Lung microvascular endothelial cell (primary cell): Measurements from ENCODE around the gene SPR. TPM values are rescaled to one million over a fixed set of nuclear protein-coding genes. Genes with fewer than 3 reads are reported as not detected.
A peak's percentile ranks its signal among the peaks of the same experiment; 100 is the strongest.

Experiments used
- DNase-seq, 2 donors: peaks; one replicate each; pipeline versions ENCODE4 v3.0.0 to v3.0.0-alpha.2; 2010; ENCODE audit warnings: low read depth in 2 of 2
- total RNA-seq: library from RNA; depleted of rRNA; stranded (reverse); fragments of >200 nt; gene quantifications from 2 replicates; pipeline ENCODE4 v1.2.1, GENCODE V29; 2014

Gene SPR
- total RNA-seq, result 37.7 and 51.6 TPM in 2 replicates

GRCh38 chr2:72887032-72887739 is at the start of gene SPR:
TSS of gene SPR (plus strand) at chr2:72887408. CDS start at chr2:72887433, 25 bp downstream.
- peak; percentile 68 to 77 for DNase-seq

- no peak for DNase-seq
Observed at GRCh38 chr2:72840066-72840465, 47.1 kb upstream of the SPR start.

DNA sequence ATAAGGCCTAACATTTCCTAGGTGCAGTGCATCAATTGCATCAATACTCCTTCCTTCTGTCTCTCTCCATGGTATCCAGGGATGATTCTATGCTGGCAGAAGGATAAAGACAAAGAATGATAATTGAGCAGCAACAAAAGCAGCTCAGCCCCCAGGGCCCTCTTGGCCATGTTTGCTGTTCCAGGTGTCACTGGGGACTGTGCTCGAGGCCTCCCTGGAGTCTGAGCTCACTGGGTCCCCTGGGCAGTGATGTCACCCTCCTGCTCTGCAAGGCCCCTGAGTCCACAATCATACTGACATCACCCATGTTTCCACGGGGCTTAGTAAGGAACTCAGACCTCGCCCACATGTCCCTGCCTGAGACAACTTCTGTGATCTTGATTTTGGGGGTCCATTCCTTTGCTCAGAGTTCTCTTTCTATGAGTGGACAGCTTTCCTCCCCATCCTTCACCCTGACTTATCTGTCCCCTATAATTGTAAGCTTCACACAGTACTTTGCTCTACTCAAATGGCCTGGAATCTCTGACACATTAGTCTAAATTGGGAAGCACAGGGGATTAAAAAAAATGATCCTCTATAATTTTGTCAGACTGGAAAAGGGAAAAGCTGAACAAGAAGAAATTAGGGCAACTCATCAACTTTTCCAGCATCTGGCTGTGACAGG is 45.6 kb upstream of the SPR start:
- no peak for DNase-seq

DNA sequence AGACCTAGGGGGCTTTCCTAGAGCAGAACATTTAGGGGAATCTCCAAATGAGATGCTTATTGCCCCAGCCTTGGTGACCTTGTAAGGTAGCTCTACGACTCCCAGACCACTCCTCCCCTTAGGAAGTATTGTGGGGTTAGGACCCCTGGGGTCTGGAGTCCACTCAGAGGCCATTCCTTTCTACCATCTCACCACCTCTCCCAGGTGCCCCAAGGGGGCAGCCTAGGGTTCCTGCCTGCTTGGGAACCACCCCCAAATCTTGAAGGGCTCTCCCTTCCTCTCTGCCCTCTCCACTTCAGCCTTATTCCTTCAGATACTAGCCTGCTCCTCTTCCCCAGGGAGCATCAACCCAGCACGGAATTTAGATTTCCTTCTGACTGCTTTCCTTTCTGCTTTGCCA is 43.9 kb upstream of the SPR start:
- no peak for DNase-seq

- no peak for DNase-seq
Observed at GRCh38 chr2:72846171-72847095, 40.8 kb upstream of the SPR start.

DNA sequence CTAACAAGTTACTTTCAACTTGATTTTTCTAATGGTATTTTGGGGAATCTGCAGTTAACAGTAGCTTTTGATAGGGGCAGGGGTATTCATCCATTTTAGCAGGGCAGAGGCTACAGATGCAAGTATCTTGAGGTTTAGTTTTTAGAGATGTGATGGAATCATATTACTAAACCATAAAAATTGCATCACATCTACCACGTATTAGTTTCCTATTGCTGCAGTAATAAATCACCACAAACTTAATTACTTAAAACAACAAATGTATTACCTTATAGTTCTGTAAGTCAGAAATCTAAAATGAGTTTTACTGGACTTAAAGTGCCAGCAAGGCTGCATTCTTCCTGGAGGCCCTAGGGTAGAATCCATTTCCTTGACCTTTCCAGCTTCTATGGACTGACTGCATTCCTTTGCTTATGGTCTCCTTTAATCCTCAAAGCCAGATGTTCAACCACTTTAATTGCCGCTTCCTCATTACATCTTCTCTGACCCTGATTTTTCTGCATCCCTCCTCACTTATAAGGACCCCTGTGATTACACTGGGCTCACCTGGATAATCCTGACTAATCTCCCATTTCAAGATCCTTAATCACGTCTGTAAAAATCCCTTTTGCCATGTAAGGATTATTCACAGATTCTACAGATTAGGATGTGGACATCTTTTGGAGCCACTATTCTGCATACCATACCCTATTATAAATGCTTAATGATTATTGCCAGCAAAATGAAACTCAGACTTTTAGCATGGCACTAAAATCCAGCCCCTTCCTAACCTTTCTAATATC is 39.5 kb upstream of the SPR start:
- no peak for DNase-seq

DNA sequence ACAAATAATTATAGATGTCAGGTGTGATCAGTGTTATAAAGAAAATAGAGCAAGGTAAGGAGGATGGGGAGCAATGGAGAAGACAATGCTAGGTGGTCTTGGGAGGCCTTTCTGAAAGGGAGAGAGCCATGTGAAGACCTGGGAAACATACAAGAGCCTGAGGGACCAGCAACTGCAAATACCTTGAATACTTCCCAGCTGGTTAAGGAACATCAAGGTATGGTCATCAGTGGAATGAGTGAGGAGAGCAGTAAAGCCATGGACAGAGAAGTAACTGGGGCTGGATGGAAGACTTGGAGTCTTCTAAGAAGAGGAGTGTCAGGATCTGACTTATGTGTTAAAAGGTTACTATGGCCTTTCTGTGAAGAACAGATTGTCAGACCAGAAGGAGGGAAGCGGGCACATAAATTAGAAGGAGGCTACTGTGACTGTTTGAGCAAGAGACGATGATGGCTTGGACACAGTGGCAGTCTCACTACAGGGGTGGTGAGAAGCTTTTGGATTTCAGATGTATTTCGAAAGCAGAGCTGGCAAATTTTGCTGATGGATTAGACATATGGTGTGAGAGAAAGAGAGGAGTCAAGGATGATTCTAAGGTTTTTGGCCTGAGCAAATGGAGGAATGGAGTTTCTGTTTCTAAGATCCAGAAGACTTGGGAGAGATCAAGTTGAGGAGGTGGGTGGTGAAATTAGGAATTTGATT is 38.6 kb upstream of the SPR start:
- DNase-seq, result no peak

- DNase-seq, result no peak
Observed at GRCh38 chr2:72849138-72849462, 38.1 kb upstream of the SPR start.

- no peak for DNase-seq
Observed at GRCh38 chr2:72851333-72851732, 35.9 kb upstream of the SPR start.

DNA sequence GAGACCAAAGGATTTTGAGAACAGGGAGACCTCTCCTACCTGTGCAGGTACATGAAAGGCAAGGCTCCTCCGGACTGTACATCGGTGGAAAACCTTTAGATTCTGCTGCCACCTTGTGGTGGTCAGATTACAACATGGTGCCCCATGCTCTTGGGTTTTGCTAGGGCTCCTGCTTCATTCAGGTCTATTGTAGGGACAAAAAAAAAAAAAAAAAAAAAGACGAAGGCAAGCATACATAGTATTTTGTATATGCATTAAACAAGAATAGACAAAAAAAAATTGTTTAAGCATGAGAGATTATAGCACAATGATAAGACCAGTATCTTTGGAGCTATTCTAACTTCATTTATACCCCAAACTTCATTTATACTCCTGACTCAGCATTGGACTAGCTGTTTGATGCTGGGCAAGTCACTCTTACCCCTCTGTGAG is 27.4 kb upstream of the SPR start:
- DNase-seq, result peak; percentile 69 to 83

GRCh38 chr2:72862239-72862988 is 24.8 kb upstream of the SPR start:
- DNase-seq, result peak; percentile 83 to 90

GRCh38 chr2:72863046-72863445 is 24.2 kb upstream of the SPR start:
- DNase-seq, result no peak

- peak in 1 of 2 donors; percentile 54 for DNase-seq
Observed at GRCh38 chr2:72864500-72864899, 22.7 kb upstream of the SPR start.

DNA sequence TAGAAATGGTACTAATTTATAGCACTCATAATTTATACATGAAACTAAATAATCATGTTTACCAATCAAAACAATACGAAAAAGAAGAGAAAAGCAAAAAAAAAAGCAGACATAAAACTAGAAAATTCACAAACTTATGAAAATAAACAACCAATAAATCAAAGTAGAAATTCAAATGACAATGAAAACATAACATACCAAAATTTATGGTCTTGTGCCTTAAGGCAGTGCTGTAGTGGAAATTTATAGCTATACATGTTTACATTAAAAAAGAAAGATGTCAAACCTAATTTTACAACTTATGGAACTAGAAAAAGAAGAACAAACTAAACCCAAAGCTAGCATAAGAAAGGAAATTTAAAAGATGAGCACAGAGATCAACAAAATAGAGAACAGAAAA is 16.1 kb upstream of the SPR start:
- no peak for DNase-seq

DNA sequence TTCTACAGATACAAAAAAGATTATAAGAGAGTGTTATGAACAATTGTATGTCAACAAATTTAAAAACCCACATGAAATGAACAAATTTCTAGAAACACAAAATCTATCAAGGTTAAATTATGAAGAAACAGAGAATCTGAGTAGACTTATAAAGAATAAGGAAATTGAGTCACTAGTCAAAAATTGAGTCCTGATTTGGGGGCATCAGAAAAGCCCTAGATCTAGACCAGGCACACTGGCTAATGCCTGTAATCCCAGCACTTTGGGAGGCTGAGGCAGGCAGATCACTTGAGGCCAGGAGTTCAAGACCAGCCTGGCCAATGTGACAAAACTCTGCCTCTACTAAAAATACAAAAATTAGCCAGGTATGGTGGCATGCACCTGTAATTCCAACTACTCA is 15.3 kb upstream of the SPR start:
- DNase-seq, result no peak

GRCh38 chr2:72883356-72883962 is 3.7 kb upstream of the SPR start:
- peak; percentile 53 to 57 for DNase-seq

GRCh38 chr2:72886505-72887031 is 640 bp upstream of the SPR start:
- no peak for DNase-seq

DNA sequence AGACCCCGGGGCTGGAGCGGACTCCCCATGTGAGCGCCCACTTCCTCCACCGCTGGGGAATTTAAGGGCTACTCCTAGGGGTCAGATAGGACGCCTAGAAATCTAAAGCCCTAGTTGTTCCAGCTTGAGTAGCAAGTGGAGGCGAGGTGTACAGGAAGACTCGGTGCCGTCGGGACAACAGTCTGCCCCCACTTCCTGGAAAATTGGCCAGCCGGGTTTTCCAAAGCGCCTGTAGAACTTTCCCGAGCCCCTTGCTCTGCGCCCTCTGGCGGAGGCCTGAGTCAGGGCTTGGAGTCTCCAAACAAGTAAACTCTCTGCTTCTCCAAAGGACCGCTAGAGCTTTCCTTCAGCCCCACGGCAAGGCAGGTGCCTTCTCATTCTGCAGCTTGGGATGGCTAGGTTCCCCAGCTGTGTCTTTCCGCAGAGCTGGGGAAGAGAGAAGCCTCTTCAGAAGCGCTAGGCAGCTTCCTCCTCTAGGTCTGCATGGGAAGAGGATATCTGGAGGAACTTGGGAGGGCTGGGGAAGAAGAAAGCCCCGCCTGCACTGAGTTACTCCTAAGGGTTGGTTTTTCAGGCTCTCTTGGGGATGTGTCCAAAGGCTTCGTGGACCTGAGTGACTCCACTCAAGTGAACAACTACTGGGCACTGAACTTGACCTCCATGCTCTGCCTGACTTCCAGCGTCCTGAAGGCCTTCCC is 681 bp downstream of the SPR start:
- DNase-seq, result peak; percentile 87
